HG03196 (cell line): ENCODE results near the gene HTR2C.

Source experiments
- ATAC-seq: cut with Tn5 transposase; IDR thresholded peaks from one replicate; pipeline ENCODE4 v1.9.1; 2021; ENCODE audit not compliant: unreplicated experiment

HTR2C gene

GRCh38 chrX:114952696-114953095, 368.8 kb downstream of the HTR2C start:
- no peak for ATAC-seq
